ENCODE data around the gene RFX7.

Gene RFX7

DNA sequence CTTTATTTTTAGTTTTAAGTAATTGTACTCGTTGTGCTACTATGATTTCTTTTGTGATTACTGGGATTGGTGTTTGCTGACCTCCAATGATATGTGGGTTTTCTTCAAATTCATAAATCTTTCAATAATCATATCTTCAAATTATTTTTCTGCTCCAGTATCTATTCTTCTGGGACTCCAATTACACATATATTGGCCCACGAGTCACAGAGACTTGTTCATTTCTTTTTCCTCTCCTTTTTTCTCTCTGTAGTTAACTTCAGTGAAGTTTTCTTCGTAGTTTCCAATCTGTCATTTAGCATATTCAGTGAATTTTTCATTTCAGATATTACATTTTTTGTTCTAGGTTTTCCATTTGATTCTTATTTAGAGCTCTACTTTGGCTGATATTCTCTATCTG, 21.4 kb downstream of the RFX7 start:
- DNase-seq (ENCODE audit: low read depth, low spot score): no peak
- Histone ChIP-seq H3K27ac (no peak overlapping the region), H3K9me3 (ENCODE audit: low read depth, low read length) (peaks cover 7% of the 10 kb centered on the region; the same call in 1 of the 2 replicates), H3K4me3 (no peak overlapping the region), H3K9ac (ENCODE audit: insufficient read length) (no peak overlapping the region), H3K36me3 (ENCODE audit: insufficient read depth, low read length) (peaks cover 16% of the 10 kb centered on the region; the same call in 1 of the 2 replicates)
- no peak for TF ChIP-seq POLR2AphosphoS5 (IDR thresholded peaks at IDR 0.05; ENCODE audit: borderline replicate concordance, low read depth, low read length)
- no peak for TF ChIP-seq FOXP2 (optimal IDR thresholded peaks at IDR 0.05; ENCODE audit: control extremely low read depth, extremely low read length, insufficient read depth)
- no peak for TF ChIP-seq EZH2 (IDR thresholded peaks at IDR 0.05)

DNA sequence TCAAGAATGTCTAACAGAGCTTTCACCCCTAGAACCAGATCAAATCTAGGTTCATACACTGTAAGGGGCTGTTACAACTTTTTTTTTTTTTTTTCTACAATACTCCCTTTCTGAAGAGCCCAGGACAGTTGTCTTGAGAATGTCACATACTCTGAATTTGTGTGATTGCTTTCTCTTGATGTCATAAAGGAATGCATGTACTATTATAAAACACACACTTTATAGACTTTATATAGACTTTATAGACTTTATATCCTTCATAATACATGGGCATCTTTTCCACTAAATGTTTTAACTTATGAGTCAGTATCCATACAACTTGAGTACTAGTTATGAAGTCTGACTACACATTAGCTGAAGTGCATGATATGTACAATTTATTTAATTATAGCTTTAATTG, 26.3 kb downstream of the RFX7 start:
- Histone ChIP-seq H3K9ac (ENCODE audit: insufficient read length) (no peak overlapping the region), H3K4me3 (no peak overlapping the region), H3K36me3 (ENCODE audit: insufficient read depth, low read length) (peaks cover 11% of the 10 kb centered on the region), H3K9me3 (ENCODE audit: low read depth, low read length) (peaks cover 2% of the 10 kb centered on the region; the same call in 1 of the 2 replicates), H3K27ac (no peak overlapping the region)
- DNase-seq (ENCODE audit: low read depth, low spot score): no peak
- no peak for TF ChIP-seq POLR2AphosphoS5 (IDR thresholded peaks at IDR 0.05; ENCODE audit: borderline replicate concordance, low read depth, low read length)
- TF ChIP-seq EZH2 (IDR thresholded peaks at IDR 0.05): no peak
- TF ChIP-seq FOXP2 (optimal IDR thresholded peaks at IDR 0.05; ENCODE audit: control extremely low read depth, extremely low read length, insufficient read depth): no peak

DNA sequence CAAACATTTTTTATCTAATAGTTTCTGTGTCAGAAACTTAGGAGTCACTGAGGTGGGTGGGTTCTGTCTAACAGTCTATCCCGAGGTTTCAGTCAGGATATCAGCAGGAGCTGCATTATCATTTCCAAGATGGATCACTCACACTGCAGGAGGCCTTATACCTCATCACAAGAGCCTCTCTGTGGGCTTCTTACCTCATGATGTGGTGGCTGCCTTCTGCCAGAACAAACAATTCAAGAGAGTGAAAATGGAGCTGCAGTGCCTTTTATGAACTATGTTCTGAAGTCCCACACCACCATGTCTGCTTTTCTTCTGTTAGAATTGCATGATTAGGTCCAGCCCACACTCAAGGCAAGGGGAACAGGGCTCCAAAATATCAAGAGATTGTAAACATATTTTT, 27.9 kb downstream of the RFX7 start:
- no peak for DNase-seq (ENCODE audit: low read depth, low spot score)
- TF ChIP-seq POLR2AphosphoS5 (IDR thresholded peaks at IDR 0.05; ENCODE audit: borderline replicate concordance, low read depth, low read length): no peak
- TF ChIP-seq EZH2 (IDR thresholded peaks at IDR 0.05): no peak
- no peak for TF ChIP-seq FOXP2 (optimal IDR thresholded peaks at IDR 0.05; ENCODE audit: control extremely low read depth, extremely low read length, insufficient read depth)
- H3K4me3 ChIP-seq: no peak overlapping the region
- H3K36me3 ChIP-seq (ENCODE audit: insufficient read depth, low read length): peaks cover 9% of the 10 kb centered on the region; the same call in 1 of the 2 replicates
- no peaks in the 10 kb centered on the region; the same call in 1 of the 2 replicates for H3K9me3 ChIP-seq (ENCODE audit: low read depth, low read length)
- no peak overlapping the region for H3K27ac ChIP-seq
- H3K9ac ChIP-seq (ENCODE audit: insufficient read length): no peak overlapping the region

DNA sequence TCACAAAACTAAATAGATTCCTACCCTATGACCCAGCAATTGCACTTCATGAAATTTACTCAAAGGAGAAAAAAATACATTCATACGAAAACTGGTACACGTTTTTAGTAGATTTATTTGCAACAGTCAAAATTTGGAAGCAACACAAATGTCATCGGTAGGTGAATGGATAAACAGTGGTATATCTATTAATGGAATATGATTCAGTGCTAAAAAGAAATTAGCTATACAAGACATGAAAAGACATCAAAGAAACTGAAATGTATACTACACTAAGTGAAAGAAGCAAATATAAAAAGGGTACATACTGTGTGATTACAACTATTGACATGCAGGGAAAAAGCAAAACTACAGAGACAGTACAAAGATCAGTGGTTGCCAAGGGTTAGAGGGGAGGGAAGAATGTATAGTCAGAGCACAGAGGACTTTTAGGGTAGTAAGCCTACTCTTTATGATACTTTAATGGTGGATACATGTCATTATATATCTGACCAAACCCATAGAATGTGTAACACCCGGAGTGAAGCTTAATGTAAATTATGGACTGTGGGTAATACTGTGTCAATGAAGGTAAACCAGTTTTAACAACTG, 31.6 kb downstream of the RFX7 start:
- peaks cover 5% of the 10 kb centered on the region; the same call in 1 of the 2 replicates for H3K9me3 ChIP-seq (ENCODE audit: low read depth, low read length)
- no peak for DNase-seq (ENCODE audit: low read depth, low spot score)
- H3K9ac ChIP-seq (ENCODE audit: insufficient read length): no peak overlapping the region
- H3K27ac ChIP-seq: no peak overlapping the region
- TF ChIP-seq FOXP2 (optimal IDR thresholded peaks at IDR 0.05; ENCODE audit: control extremely low read depth, extremely low read length, insufficient read depth) (no peak), POLR2AphosphoS5 (IDR thresholded peaks at IDR 0.05; ENCODE audit: borderline replicate concordance, low read depth, low read length) (no peak), EZH2 (IDR thresholded peaks at IDR 0.05) (no peak)
- peaks cover 9% of the 10 kb centered on the region; the same call in 1 of the 2 replicates for H3K36me3 ChIP-seq (ENCODE audit: insufficient read depth, low read length)
- no peak overlapping the region for H3K4me3 ChIP-seq

DNA sequence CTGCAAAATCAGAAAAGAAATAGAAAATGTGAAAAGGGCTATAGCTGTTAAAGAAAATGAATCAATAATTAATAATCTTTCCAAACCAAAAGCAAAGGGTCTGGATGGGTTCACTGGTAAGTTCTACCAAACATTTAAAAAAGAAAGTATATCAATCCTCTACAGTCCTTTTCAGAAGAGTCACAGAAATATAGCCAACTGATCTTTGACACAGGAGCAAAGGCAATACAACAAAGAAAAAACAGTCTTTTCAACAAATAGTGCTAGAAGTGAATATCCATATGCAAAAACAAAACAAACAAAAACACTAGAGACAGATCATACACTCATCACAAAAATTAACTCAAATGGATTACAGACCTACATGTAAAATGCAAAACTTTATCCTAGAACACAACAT, 32.6 kb downstream of the RFX7 start:
- no peak for TF ChIP-seq EZH2 (IDR thresholded peaks at IDR 0.05)
- TF ChIP-seq POLR2AphosphoS5 (IDR thresholded peaks at IDR 0.05; ENCODE audit: borderline replicate concordance, low read depth, low read length): no peak
- no peak for TF ChIP-seq FOXP2 (optimal IDR thresholded peaks at IDR 0.05; ENCODE audit: control extremely low read depth, extremely low read length, insufficient read depth)
- Histone ChIP-seq H3K4me3 (no peak overlapping the region), H3K27ac (no peak overlapping the region), H3K9me3 (ENCODE audit: low read depth, low read length) (peaks cover 5% of the 10 kb centered on the region; the same call in 1 of the 2 replicates), H3K9ac (ENCODE audit: insufficient read length) (no peak overlapping the region), H3K36me3 (ENCODE audit: insufficient read depth, low read length) (peaks cover 9% of the 10 kb centered on the region; the same call in 1 of the 2 replicates)
- no peak for DNase-seq (ENCODE audit: low read depth, low spot score)

DNA sequence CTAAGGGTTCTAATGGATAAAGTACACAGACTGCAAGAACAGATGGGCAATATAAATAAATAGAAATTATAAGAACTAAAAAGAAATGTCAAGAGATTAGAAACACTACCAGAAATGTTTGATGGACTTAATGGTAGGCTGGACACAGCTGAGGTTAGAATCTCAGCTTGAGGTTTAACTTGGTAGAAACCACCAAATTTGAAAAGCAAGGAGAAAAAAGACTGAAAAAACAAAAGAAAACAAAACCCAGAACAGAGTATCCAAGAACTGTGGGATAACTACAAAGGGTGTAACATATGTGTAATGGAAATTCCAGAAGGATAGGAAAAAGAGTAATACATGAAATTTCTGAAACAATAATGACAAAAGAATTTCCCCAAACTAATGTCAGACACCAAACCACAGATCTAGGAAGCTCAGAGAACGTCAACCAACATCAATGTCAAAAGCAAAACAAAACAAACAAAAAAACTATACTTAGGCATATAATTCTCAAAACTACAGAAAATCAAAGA, 35.0 kb downstream of the RFX7 start:
- no peak for DNase-seq (ENCODE audit: low read depth, low spot score)
- no peak overlapping the region for H3K9ac ChIP-seq (ENCODE audit: insufficient read length)
- no peak overlapping the region for H3K4me3 ChIP-seq
- peaks cover 5% of the 10 kb centered on the region; the same call in 1 of the 2 replicates for H3K9me3 ChIP-seq (ENCODE audit: low read depth, low read length)
- TF ChIP-seq FOXP2 (optimal IDR thresholded peaks at IDR 0.05; ENCODE audit: control extremely low read depth, extremely low read length, insufficient read depth) (no peak), POLR2AphosphoS5 (IDR thresholded peaks at IDR 0.05; ENCODE audit: borderline replicate concordance, low read depth, low read length) (no peak), EZH2 (IDR thresholded peaks at IDR 0.05) (no peak)
- peaks cover 9% of the 10 kb centered on the region; the same call in 1 of the 2 replicates for H3K36me3 ChIP-seq (ENCODE audit: insufficient read depth, low read length)
- no peak overlapping the region for H3K27ac ChIP-seq

DNA sequence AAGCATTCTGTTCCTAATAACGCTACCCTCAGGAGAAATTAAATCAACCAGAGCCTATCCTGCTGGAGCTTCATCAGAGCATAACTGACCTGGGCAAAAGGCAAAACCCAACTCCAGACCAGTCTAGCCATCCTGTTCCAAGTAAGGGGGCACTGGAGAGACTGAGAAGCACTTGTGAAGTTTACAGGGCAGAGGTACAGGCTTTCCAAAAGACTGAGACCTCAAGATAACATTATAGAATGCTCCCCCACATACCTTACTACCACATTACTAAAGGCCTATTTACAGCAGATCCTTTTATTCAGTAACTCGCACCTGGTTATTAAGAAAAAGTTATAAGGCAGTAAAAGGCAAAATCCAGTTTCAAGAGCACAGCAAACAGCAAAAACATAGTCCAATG, 35.5 kb downstream of the RFX7 start:
- Histone ChIP-seq H3K36me3 (ENCODE audit: insufficient read depth, low read length) (peaks cover 9% of the 10 kb centered on the region; the same call in 1 of the 2 replicates), H3K9ac (ENCODE audit: insufficient read length) (no peak overlapping the region), H3K9me3 (ENCODE audit: low read depth, low read length) (peaks cover 5% of the 10 kb centered on the region; the same call in 1 of the 2 replicates), H3K4me3 (no peak overlapping the region), H3K27ac (no peak overlapping the region)
- DNase-seq (ENCODE audit: low read depth, low spot score): no peak
- TF ChIP-seq EZH2 (IDR thresholded peaks at IDR 0.05) (no peak), POLR2AphosphoS5 (IDR thresholded peaks at IDR 0.05; ENCODE audit: borderline replicate concordance, low read depth, low read length) (no peak)

DNA sequence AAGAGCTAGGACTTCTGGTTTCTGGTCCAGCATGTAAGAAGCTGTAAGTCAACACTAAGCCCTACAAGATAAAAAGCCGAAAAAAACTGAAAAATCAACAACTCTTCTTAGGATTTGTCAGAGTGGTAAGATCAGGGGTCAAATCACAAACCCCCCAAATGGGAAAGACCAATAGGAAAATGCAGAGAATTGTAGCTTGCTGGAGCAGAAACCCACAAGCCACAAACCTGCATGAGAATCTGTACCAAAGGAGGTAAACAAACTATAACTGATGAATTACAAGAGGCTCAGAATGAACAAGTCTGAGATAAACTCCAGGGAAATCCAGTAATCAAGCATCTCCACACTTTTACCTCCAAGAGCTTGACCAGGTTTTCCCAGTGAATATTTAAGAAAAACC, 36.0 kb downstream of the RFX7 start:
- no peak for TF ChIP-seq EZH2 (IDR thresholded peaks at IDR 0.05)
- TF ChIP-seq FOXP2 (optimal IDR thresholded peaks at IDR 0.05; ENCODE audit: control extremely low read depth, extremely low read length, insufficient read depth): no peak
- no peak for TF ChIP-seq POLR2AphosphoS5 (IDR thresholded peaks at IDR 0.05; ENCODE audit: borderline replicate concordance, low read depth, low read length)
- Histone ChIP-seq H3K9me3 (ENCODE audit: low read depth, low read length) (peaks cover 5% of the 10 kb centered on the region; the same call in 1 of the 2 replicates), H3K36me3 (ENCODE audit: insufficient read depth, low read length) (peaks cover 5% of the 10 kb centered on the region; the same call in 1 of the 2 replicates), H3K9ac (ENCODE audit: insufficient read length) (no peak overlapping the region), H3K27ac (no peak overlapping the region), H3K4me3 (no peak overlapping the region)
- no peak for DNase-seq (ENCODE audit: low read depth, low spot score)

Measured in SK-N-MC (cell line).